ENCODE data around the gene RPS6KA3.
"Not testable (repeated sequence)": the region's sequence is repeated elsewhere in the genome, so short reads cannot be mapped to it uniquely, and the experiment has no call there.

The RPS6KA3 gene

DNA sequence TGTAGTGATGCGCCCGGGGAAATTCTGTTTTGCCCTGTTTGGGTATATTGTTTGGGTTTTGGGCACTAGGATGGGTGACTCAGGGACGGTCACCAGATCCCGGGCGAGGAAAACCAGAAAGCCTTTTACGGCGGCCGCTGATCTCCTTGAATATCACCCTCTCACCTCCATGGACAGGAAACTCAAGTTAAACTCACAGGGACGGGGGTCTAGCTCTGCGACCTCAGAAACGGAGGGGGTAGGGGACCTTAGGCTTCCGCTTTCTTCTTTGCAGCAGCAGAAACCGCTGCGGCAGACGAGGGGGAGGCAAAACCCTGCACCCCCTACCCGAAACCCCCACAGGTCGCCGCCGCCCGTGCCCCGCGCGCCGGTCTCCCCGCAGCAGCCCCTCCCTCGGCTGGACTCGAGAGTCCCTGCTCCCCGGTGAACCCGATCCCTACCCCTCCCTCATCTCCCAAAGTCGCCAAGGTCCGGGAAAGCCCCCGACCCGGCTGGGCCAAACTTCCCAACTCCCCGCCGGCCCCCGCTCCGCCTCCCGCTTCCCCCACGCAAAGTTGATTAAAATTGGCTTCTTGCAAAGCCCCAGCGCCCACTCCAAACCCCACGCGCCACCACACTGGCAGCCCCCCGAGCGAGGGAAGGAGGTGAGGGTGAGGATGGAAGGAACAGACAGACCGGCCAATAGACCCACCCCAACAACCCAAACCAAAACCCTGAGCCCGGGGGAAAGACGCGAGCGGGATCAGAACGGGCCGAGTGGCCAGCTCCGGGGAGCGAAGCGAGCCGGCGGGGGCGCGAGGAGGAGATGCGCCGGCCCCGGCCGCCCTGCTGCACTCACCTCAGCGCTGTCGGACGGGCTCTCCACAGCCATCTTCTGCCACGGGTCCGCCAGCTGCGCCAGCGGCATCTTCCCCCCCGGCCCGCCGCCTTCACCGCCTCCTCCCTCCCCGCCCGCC is 705 bp downstream of the RPS6KA3 start:
- no peak for DNase-seq (ENCODE audit: low read depth, low spot score)

DNA sequence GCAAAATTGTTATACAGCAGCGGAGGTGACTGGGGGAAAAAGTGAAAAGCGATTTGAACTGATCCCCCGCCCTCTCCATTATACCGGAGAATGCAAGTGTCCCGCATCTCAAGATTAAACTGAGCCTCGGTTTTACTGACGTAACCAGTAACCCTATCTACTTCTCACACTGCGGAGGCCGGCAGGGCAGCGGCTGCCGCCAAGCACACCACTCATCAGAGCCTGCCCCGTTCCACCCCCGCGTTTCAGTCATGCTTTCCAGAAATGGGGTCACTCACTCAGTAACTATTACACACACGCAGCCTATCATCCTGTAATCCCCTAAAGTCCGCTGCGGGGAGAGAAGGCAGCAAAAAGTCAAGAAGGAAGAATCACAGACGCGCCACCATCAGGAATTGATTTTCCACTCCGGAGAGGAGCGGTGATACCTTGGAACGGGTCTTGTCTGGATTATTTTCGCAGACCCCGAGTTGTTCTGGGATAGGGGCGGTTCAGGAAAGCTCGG is 1.4 kb downstream of the RPS6KA3 start:
- peak; percentile 34 for DNase-seq (ENCODE audit: low read depth, low spot score)

DNA sequence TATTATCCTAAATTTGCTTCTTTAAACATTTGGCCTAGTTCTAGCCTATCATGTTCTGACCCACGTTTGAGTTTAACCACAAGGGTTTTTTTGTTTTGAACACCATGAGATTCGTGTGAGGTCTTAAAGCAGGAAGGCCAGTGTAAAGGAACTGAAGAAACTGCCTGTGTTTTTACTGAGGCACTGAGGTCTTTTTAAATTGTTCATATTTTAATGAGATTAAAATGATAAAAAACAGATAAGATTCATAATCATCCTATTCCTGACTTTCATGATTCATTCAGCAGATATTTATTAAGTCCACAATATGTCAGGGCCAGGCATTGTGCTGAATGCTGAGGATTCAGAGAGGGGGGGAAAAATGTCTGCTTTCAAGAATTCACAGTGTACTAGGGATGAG is 3.2 kb downstream of the RPS6KA3 start:
- DNase-seq (ENCODE audit: low read depth, low spot score), result no peak

DNA sequence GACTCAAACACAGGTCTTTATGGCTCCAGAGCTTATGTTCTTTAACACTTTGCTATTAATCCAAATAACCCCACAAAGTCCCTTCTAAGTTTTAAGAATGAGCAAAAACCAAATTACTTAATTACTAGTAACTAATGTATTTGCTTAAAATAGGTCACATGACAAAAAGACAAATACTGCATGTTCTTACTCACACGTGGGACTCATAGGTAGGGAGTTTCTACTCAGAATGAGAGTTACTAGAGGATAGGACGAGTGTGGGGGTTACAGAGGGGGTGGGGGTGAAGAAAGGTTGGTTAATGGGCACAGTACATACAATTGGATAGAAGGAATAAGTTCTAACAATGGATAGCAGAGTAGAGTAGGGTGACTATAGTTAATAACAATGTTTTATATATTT is 5.8 kb downstream of the RPS6KA3 start:
- no peak for DNase-seq (ENCODE audit: low read depth, low spot score)

DNA sequence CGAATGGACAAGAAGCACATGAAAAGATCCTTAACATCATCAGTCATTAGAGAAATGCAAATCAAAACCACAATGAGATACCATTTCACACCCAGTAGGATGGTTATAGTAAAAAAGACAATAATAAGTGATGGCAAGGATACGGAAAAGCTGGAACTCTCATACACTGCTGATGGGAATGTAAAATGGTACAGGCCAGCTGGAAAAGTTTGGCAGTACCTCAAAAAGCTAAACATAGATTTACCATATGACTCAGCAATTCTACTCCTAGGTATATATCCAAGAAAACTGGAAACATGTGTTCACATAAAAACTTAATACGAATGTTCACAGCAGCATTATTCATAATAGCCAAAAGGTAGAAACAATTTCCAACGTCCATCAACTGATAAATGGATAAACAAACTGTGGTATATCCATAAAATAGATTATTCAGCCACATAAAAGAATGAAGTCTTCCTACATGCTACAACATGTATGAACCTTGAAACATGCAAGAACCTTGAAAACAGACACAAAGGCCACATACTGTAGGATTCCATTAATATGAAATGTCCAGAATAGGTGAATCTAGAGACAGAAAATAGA is 11.9 kb downstream of the RPS6KA3 start:
- DNase-seq (ENCODE audit: low read depth, low spot score), result no peak

DNA sequence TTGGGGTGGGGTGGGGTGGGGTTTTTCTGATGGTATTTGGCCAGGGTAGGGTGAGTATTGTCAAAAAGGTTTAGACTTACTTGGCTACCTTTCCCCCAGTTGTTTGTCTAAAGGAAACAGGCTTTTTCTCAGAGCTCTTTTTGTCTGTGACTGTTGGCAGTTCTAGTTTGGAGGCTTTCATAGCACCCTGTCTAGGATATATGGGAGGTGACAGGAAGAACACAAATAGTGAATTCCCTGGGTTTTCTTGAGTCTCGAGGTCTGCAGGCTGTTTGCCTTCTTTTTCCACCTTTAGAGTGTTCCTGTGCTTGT is 13.5 kb downstream of the RPS6KA3 start:
- DNase-seq (ENCODE audit: low read depth, low spot score), result no peak

DNA sequence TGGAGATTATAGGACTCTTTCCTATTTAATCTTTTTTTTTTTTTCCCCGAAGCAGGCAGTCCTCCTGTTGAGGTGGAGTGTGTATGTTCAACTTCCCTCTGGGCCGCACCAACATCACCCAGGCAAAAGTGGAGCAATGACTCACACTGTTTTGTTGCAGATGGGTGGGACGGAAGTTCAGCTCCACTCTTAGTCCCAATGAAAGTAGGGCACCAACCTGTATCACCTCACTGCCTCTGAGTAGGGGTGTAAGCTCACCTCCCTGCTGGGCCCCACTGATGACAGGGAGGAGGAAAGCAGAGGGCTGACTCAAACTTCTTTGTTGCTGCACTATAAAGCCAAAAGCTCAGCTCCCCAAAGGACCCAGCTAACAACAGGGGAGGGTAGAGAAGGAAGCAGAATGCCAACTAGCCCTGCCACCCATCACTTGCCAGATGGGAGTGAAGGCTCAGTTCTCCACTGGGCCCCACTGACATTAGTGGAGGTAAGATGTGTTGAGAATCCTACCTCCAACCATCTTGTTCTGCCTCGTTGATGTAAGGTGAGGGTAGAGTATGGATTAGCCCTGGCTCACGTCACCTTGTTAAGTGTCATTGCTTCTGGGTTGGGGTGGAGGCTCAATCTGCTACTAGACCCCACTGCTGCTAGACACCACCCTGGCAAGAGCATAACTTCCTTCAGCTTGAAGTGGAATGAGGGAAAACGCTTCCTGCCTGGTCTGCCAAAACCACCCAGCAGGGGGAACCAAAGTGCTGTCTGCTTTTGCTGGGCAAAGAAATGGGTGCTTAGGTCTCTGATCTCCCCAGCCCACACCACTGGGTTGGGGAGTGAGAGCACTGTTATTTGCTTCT is 14.1 kb downstream of the RPS6KA3 start:
- peak; percentile 43 for DNase-seq (ENCODE audit: low read depth, low spot score)

DNA sequence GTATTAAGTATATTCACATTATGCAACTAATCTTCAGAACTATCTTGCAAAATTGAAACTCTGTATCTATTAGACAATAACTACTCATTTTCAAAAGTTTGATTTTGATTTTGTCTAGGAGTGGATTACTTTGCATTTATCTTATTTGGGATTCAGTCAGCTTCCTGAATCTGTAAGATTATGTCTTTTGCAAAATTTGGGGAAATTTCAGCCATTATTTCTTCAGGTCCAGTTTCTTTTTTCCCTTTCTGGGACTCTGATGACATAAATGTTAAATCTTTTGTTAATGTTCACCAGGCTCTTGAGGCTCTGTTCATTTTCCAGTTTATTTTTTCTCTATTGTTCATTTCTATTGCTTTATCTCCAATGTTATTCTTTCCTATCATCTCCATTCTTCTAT is 15.0 kb downstream of the RPS6KA3 start:
- no peak for DNase-seq (ENCODE audit: low read depth, low spot score)

DNA sequence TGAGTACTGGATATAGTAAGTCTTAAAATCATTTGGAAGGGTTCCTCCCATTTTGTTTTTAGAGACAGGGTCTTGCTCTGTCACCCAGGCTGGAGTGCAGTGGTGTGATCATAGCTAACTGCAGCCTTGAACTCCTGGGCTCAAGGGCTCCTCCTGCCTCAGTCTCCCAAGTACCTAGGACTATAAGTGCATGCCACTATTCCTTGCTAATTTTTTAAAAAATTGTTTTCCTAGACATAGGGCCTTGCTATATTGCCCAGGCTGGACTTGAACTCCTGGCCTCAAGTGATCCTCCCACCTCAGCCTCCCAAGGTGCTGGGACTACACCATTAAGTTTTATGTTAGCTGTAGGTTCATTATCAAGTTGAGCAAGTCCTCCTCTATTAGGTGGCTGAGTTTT is 16.6 kb downstream of the RPS6KA3 start:
- not testable (repeated sequence) for DNase-seq (ENCODE audit: low read depth, low spot score)

DNA sequence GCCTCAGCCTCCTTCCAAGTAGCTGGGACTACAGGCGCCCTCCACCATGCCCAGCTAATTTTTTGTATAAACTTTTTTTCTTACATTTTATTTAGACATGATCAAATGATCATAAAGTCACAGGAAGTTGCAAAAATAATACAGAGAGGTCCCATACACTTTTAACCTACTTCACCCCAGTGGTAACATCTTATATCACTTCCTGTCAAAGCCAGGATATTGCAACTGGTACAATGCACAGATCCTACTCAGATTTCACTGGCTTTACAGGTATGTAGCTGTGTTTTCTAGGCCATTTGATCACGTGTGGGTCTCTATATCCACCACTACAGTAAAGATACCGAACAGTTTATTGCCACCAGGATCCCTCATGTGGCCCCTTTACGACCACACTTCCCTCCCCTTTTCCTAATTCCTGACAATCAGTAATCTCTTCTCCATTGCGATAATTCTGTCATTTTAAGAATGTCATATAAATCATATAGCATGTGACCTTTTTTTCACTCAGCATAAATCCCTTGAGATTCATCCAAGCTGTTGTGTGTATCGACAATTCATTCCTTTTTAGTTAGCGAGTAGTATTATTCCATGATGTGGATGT is 18.0 kb downstream of the RPS6KA3 start:
- no peak for DNase-seq (ENCODE audit: low read depth, low spot score)

DNA sequence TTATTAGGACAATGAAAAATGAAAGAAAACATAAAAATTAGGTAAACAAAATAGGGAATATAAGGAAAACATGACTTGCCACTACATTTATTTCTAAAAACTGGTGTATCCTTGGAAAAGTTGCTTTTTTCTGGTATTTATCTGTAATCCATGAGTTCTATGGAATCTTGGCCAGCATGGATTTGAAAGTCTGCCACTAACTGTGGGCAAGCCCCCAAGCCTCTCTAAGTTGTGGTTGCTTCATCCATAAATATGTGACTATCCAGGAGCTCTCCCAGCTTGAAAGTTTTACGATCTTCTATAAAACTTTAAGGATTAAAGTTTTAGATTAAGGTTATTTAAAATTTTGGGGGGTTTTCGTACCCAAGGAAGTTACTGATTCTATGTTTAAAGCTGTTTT is 21.8 kb downstream of the RPS6KA3 start:
- DNase-seq (ENCODE audit: low read depth, low spot score), result no peak

DNA sequence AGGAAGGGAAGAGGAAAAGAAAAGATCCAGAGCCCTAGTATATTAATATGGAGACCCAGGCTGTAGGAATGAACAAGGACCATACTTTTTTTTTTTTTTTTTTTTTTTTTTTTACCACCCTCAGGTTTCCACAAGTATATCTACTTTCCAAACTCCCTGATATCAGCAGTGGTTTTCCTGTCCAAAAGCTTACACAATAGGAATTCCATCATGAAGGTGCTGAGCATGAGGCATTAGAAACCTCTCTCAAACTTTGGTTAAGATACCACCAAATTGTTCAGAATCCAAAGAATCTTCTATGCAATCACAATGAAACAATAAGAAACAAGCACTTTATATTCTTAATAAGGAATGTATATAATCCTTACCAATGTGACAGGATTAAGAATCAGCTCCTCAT is 26.5 kb downstream of the RPS6KA3 start:
- DNase-seq (ENCODE audit: low read depth, low spot score), result no peak

DNA sequence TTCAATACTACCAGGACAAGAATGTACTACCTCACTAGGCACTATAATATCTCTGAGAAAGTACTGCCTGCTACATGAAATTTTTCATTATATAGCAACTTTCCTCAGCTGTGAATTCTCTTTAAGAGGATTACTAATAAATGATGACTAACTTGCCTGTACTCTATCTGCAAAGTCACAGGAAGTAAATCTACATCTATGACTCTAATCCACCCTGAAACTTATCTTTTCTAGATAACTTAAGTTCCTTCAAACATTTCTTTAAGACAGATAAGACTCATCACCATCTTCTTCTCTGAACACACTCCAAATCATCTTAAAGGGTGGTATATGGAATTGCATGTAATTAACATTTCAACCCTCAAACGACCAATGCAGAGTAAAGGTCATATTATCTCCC is 28.8 kb downstream of the RPS6KA3 start:
- no peak for DNase-seq (ENCODE audit: low read depth, low spot score)

DNA sequence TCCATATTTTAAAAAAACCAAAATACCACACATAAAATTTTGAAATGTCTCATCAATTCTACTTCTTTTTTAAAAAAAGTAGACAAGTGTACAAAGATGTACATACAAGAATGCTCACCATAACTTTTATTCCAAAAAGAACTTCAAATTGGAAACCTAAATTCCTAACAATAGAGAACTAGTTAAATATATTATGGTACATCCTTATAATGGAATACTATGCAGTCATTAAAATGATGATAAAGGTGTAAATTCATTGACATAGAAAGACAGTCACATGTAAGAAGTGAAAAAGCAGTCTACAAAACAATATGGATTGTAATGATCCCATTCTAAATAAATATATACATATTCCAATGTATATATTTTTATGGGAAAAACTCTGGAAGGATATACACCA is 31.0 kb downstream of the RPS6KA3 start:
- no peak for DNase-seq (ENCODE audit: low read depth, low spot score)

DNA sequence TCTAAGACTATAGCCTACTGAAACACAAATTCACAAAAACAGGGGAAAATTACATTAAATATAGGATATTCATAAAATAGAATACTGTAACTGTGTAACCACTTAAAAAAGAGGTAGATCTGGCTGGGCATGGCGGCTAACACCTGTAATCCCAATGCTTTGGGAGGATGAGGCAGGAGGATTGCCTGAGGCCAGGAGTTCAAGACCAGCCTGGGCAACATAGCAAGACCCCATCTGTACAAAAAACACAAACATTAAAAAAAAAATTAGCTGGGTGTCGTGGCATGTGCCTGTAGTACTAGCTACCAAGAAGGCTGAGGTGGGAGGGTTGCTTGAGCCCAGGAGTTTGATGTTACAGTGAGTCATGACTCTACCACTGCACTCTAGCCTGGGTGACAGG is 33.4 kb downstream of the RPS6KA3 start:
- DNase-seq (ENCODE audit: low read depth, low spot score), result no peak

DNA sequence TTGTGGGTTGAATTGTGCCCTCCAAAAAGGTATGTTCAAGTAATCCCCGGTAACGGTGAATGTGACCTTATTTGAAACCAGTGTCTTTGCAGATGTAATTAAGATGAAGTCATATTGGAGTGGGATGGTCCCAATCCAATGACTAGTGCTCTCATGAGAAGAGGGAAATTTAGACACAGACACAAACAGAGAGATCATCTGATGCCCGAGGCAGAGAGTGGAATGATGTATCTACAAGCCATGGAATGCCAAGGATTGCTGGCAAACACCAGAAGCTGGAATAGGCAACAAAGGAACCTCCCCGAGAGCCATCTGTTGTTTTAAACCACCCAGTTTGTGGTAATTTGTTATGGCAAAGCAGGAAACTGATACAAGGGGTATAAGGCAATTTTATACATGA is 35.1 kb downstream of the RPS6KA3 start:
- no peak for DNase-seq (ENCODE audit: low read depth, low spot score)

DNA sequence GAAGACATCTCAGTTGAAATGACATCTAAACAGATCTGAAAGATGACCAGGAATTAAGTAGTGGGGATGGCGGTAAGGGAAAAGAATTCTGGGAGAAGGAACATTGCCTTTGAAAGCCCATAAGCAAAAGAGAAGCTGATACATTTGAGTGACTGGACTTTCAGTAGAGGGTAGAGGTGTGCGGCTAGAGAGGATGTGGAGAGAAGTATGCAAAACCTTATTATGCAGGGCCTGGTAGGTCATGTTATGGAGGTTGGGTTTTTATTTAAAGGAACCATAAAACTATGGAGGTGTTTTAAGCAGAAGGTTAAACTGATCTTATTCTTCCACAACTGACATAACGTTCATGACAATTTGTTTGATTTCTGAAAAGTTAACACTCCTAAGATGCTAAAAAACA is 36.3 kb downstream of the RPS6KA3 start:
- no peak for DNase-seq (ENCODE audit: low read depth, low spot score)

DNA sequence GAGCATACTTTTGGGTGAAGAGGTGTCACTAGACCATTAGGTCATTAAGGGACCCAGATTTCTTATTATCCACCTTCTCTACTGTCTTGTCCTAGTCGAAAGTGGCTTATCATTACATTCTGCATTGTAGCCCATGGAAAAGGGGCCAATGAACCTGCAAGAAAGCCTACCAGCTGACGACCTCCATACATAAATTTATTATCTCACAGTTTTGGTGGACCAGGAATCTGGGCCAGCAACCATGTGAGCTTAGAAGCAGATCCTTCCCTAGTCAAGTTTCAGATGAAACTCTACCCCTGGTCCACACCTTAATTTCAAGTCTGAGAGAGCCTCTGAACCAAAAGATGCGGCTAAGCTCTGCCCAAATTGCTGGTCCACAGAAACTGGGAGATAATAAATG is 37.6 kb downstream of the RPS6KA3 start:
- no peak for DNase-seq (ENCODE audit: low read depth, low spot score)

DNA sequence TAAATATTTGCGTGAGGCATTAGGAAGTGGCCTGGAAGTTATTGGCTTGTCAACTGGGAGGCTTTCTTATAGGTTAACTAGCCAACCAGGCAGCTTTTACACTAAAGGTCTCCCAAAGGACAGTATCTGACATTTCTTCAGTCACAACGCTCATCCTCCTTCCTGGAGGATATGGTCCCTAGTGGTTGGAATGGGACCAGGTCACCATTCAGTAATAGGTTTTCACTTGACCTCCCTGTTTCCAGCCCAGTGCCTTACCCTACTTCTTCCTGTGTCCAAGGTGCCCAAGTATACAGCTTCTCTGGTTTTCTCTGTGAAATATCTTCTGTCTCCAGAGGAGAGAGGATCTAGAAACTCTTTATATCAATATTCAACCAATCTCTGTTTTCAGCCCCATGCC is 38.5 kb downstream of the RPS6KA3 start:
- no peak for DNase-seq (ENCODE audit: low read depth, low spot score)

DNA sequence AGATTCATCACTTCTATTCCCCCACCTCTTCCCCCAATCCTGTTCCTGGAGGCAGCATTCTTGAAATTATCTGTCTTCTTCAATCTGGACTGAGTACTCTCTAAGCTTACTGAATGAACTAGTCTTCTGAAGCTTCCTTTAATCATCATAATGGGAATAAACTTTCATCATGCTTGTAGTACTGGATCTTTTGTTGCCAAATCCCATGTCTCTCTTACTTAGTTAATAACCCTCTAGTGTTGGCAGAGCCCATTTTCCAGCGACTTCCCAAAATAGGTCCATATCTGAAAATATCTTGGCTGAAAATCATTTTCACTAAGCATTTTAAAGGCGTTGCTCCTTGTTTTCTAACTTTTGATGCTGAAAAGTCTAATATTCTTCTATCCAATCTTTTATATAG is 39.6 kb downstream of the RPS6KA3 start:
- DNase-seq (ENCODE audit: low read depth, low spot score), result no peak

DNA sequence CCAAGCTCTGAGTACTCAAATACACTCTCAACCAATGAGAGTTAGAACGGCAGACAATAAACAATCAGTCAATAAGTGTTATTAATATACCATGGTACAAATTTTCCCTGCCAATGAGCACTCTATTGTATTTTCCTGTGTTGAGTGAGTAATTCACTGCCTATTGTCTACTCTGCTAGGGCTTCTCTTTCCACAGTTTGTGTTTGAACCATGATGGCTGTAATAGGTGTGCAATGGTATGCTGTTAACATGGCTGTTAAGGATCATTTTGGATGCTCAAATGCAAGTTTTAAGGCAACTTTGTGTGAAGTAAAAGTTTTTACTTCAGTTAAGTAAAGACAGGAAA is 41.2 kb downstream of the RPS6KA3 start:
- no peak for DNase-seq (ENCODE audit: low read depth, low spot score)

Measured in activated CD4-positive, CD25-positive, alpha-beta regulatory T cell treated with anti-CD3 and anti-CD28 coated beads, Interleukin-2, amount 50 U/mL, for 16 hours (primary cell).